ENCODE results near the gene CCDC6. TPM values are rescaled to one million over a fixed set of nuclear protein-coding genes. Genes with fewer than 3 reads are reported as not detected.
A peak's percentile ranks its signal among the peaks of the same experiment; 100 is the strongest.

The CCDC6 gene
- total RNA-seq, 1 donor from 2014 or later = 28.1 TPM

DNA sequence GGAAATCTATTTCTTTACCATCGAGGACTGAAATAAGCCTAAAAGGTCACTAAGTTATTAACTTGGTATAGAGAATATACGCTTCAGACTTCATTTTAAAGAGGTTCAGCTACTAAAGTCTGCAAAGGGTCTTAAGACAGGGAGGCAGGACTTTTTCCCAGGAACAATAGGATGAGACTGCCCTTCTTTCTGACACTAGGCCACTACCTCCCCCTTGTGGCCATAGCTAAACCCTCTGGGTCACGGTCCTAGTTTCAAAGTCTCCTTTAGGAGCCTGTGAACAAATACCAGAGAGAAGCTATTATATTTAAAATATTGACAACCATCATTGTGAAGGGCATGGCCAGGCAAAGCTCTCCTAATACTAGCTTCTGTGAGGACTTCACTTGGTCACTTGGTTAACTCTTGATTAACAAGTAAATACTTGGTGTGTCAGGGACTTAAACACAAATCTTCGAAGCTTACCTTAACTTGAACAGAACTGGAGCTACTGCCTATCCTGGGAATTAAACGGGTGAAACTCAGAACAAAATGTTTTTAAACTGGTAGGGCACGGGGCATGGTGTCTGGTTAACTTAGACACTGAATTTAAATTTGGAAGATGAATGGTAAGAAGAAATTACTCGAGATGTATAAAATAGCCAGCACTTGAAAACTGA, 75.6 kb downstream of the CCDC6 start:
- Mint-ChIP-seq H3K4me1 (ENCODE audit: low read depth, unreplicated experiment) (peaks cover 10% of the 10 kb centered on the region), H3K27ac (ENCODE audit: unreplicated experiment) (no peak overlapping the region), H3K36me3 (ENCODE audit: unreplicated experiment) (no peaks in the 10 kb centered on the region), H3K9me3 (ENCODE audit: unreplicated experiment) (no peaks in the 10 kb centered on the region), H3K27me3 (ENCODE audit: unreplicated experiment) (no peaks in the 10 kb centered on the region), H3K4me3 (ENCODE audit: unreplicated experiment) (no peak overlapping the region)
- TF ChIP-seq, protein P1, sequence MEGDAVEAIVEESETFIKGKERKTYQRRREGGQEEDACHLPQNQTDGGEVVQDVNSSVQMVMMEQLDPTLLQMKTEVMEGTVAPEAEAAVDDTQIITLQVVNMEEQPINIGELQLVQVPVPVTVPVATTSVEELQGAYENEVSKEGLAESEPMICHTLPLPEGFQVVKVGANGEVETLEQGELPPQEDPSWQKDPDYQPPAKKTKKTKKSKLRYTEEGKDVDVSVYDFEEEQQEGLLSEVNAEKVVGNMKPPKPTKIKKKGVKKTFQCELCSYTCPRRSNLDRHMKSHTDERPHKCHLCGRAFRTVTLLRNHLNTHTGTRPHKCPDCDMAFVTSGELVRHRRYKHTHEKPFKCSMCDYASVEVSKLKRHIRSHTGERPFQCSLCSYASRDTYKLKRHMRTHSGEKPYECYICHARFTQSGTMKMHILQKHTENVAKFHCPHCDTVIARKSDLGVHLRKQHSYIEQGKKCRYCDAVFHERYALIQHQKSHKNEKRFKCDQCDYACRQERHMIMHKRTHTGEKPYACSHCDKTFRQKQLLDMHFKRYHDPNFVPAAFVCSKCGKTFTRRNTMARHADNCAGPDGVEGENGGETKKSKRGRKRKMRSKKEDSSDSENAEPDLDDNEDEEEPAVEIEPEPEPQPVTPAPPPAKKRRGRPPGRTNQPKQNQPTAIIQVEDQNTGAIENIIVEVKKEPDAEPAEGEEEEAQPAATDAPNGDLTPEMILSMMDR (IDR thresholded peaks at IDR 0.05; ENCODE audit: partially characterized antibody, unreplicated experiment) = peak; percentile 85
- DNase-seq = peak; percentile 63

DNA sequence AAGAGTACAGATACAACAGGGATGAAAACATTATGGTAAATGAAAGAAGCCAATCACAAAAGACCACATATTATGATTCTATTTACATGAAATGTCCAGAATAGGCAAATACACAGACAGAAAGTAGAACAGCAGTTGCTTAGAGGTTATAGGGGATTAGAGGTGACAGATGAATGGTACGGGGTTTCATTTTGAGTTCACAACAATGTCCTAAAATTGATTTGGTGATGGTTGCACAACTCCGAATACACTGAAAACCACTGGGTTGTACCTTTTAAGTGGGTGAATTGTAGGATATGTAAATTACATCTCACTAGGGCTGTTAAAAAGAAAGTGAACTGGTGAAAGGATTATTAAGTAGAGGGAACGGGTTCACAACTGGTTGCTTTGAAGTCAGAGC, 76.8 kb downstream of the CCDC6 start:
- H3K36me3 Mint-ChIP-seq (ENCODE audit: unreplicated experiment) = no peaks in the 10 kb centered on the region
- TF ChIP-seq, protein P1 (IDR thresholded peaks at IDR 0.05; ENCODE audit: partially characterized antibody, unreplicated experiment) = no peak

DNA sequence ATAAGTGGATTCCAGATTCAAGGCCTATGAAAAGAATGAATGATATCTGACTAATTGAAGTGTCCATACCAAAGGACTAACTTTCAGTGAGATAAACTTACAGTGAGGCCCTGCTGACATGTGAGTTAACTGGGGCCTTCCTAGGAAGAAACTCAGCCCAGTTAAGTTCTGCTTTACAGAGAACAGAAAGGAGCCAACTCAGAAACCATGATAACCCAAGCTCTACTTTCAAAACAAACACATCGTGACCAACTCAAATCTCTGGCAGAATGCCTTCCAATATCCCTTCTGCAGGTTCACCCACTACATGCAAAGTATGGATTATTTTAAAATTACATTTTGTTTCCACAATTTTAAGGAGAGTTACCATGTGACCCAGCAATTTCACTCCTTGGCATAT, 77.3 kb downstream of the CCDC6 start:
- no peak for DNase-seq
- Mint-ChIP-seq H3K4me3 (ENCODE audit: unreplicated experiment) (no peak overlapping the region), H3K27me3 (ENCODE audit: unreplicated experiment) (no peaks in the 10 kb centered on the region), H3K9me3 (ENCODE audit: unreplicated experiment) (no peaks in the 10 kb centered on the region), H3K27ac (ENCODE audit: unreplicated experiment) (no peak overlapping the region), H3K36me3 (ENCODE audit: unreplicated experiment) (no peaks in the 10 kb centered on the region), H3K4me1 (ENCODE audit: low read depth, unreplicated experiment) (no peaks in the 10 kb centered on the region)
- TF ChIP-seq, protein P1 (IDR thresholded peaks at IDR 0.05; ENCODE audit: partially characterized antibody, unreplicated experiment) = no peak

More for the DNA sequence above, 76.8 kb downstream of the CCDC6 start:
- peaks cover 2% of the 10 kb centered on the region for H3K4me1 Mint-ChIP-seq (ENCODE audit: low read depth, unreplicated experiment)
- DNase-seq = no peak
- H3K9me3 Mint-ChIP-seq (ENCODE audit: unreplicated experiment) = no peaks in the 10 kb centered on the region
- H3K27me3 Mint-ChIP-seq (ENCODE audit: unreplicated experiment) = no peaks in the 10 kb centered on the region
- no peak overlapping the region for H3K27ac Mint-ChIP-seq (ENCODE audit: unreplicated experiment)
- H3K4me3 Mint-ChIP-seq (ENCODE audit: unreplicated experiment) = no peak overlapping the region

DNA sequence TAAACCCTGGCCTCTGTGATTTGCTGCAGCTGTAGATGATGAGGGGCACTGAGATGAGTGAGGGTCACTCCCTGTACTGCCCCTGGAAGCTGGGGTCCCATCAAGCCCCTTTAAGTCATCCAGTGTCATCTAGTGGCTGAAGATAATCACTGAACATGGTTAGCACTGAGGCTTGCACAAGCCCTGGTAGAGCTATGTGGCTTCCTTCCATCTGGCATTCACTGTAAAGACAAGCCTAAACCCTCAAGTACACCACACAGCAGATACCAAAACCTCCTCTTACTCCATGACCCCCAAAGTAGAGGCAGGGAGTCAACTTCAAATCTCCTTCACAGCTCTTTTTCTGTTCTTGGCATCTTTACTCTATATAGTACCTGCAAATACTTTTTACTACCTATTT, 80.4 kb downstream of the CCDC6 start:
- Mint-ChIP-seq H3K4me1 (ENCODE audit: low read depth, unreplicated experiment) (no peaks in the 10 kb centered on the region), H3K36me3 (ENCODE audit: unreplicated experiment) (no peaks in the 10 kb centered on the region), H3K9me3 (ENCODE audit: unreplicated experiment) (no peaks in the 10 kb centered on the region), H3K27me3 (ENCODE audit: unreplicated experiment) (no peaks in the 10 kb centered on the region), H3K27ac (ENCODE audit: unreplicated experiment) (no peak overlapping the region), H3K4me3 (ENCODE audit: unreplicated experiment) (no peak overlapping the region)
- TF ChIP-seq, protein P1 (IDR thresholded peaks at IDR 0.05; ENCODE audit: partially characterized antibody, unreplicated experiment) = no peak
- no peak for DNase-seq

- DNase-seq = no peak
- Mint-ChIP-seq H3K4me1 (ENCODE audit: low read depth, unreplicated experiment) (no peaks in the 10 kb centered on the region), H3K4me3 (ENCODE audit: unreplicated experiment) (no peak overlapping the region), H3K9me3 (ENCODE audit: unreplicated experiment) (no peaks in the 10 kb centered on the region), H3K36me3 (ENCODE audit: unreplicated experiment) (no peaks in the 10 kb centered on the region), H3K27ac (ENCODE audit: unreplicated experiment) (no peak overlapping the region), H3K27me3 (ENCODE audit: unreplicated experiment) (no peaks in the 10 kb centered on the region)
- TF ChIP-seq, protein P1 (IDR thresholded peaks at IDR 0.05; ENCODE audit: partially characterized antibody, unreplicated experiment) = no peak
Measured at GRCh38 chr10:59823751-59824150, 82.6 kb downstream of the CCDC6 start.
